Gastrocnemius medialis (tissue), 4 donors: ENCODE measurements around the gene ZNF646. TPM values are rescaled to one million over a fixed set of nuclear protein-coding genes. Genes with fewer than 3 reads are reported as not detected.

Experiments used
- ATAC-seq, 2 donors: fragments of 150-250 bp; one replicate each; pipeline ENCODE4 v1.9.1; 2016
- DNase-seq, 2 donors: peaks; one replicate each; pipeline ENCODE4 v3.0.0-alpha.2; 2019
- H3K27ac ChIP-seq, 4 donors: fragments of 200-600 bp; sonication (generic); 1 replicate in 1 of 4; 2 replicates in 3 of 4; pipeline ENCODE4 v1.5.1; 2016 to 2018; ENCODE audit warnings: mild to moderate bottlenecking in 2 of 4, moderate library complexity in 1 of 4
- H3K27me3 ChIP-seq, 3 donors: fragments of 200-600 bp; sonication (generic) in 2 of 3; 1 replicate in 1 of 3; 2 replicates in 2 of 3; pipeline versions ENCODE4 v1.5.1 to v1.6.0; 2016 to 2019; ENCODE audit warnings: mild to moderate bottlenecking in 1 of 3, moderate library complexity in 1 of 3
- H3K36me3 ChIP-seq, 2 donors: fragments of 200-600 bp; sonication (generic) in 1 of 2; one replicate each; pipeline ENCODE4 v1.5.1; 2017 to 2018
- H3K4me1 ChIP-seq, 2 donors: fragments of 200-600 bp; sonication (generic) in 1 of 2; one replicate each; pipeline ENCODE4 v1.5.1; 2016 to 2017; ENCODE audit warnings: mild to moderate bottlenecking in 2 of 2
- H3K4me3 ChIP-seq, 4 donors: fragments of 200-600 bp; sonication (generic) in 3 of 4; 1 replicate in 1 of 4; 2 replicates in 3 of 4; pipeline ENCODE4 v1.5.1; 2016 to 2019; ENCODE audit warnings: mild to moderate bottlenecking in 2 of 4
- H3K9me3 ChIP-seq, 3 donors: fragments of 200-600 bp; sonication (generic) in 2 of 3; 1 replicate in 1 of 3; 2 replicates in 2 of 3; pipeline ENCODE4 v1.5.1; 2016 to 2019
- POLR2A ChIP-seq, 2 donors: fragments of 450-650 bp; IDR thresholded peaks; one replicate each; pipeline ENCODE4 v1.6.1; 2017; ENCODE audit warnings: antibody characterized with exemption in 2 of 2, mild to moderate bottlenecking in 2 of 2, moderate library complexity in 2 of 2
- in situ Hi-C, 4 donors: fragments of 200-750 bp; cut with MboI; loops; one replicate each; pipeline versions ENCODE4 v1.15.0 to v1.8.0; 2017; ENCODE audit warnings: low sequenced_read_pairs in 4 of 4
- intact Hi-C: fragments of 100-400 bp; cut with DNase I; formaldehyde crosslinking; loops from one replicate; pipeline ENCODE4 v1.15.1; 2023; ENCODE audit warnings: low total_unique reads
- total RNA-seq, 4 donors: library from RNA; depleted of rRNA; stranded (reverse); fragments of >200 nt; gene quantifications; one replicate each; pipeline versions ENCODE4 v1.1.0 to v1.2.3, GENCODE V29; 2016
- TF ChIP-seq, protein P1 (sequence below), 5 experiments: fragments of 450-650 bp in 3 of 5; fragments of 200-600 bp in 2 of 5; sonication (generic) in 2 of 5; IDR thresholded peaks in 4 of 5; conservative IDR thresholded peaks in 1 of 5; 1 replicate in 4 of 5; 2 replicates in 1 of 5; pipeline ENCODE4 v1.5.1; 2016 to 2019; ENCODE audit warnings: antibody characterized with exemption in 5 of 5, mild to moderate bottlenecking in 3 of 5, moderate library complexity in 3 of 5

ZNF646 gene
- total RNA-seq, 4 donors from 2014 or later = 11.7 to 33.2 (median 21.5) TPM

DNA sequence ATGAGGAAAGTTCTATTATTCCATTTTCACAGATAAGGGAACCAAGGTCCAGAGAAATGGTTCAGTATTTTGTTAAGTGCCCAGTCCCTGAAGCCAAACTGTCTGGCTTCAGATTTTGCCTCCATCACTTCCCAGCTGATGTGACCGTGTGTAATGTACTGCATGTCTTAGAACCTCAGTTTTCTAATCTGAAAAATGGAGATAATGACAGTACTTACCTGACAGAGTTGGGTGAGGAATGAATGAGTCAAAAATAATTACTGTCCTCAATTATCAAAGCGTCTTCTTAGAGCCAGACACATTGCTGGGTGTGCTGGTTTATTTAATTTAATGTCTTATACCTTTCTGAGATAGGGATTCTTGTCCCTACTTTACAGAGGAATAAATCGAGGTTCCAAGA, 6.9 kb upstream of the ZNF646 start:
- Histone ChIP-seq H3K27me3 (no peaks in the 10 kb centered on the region), H3K9me3 (no peaks in the 10 kb centered on the region), H3K4me1 (peaks cover 10 to 24% of the 10 kb centered on the region in 2 donors), H3K27ac (no peak overlapping the region), H3K4me3 (no peak overlapping the region), H3K36me3 (peaks cover 0 to 9% of the 10 kb centered on the region in 2 donors)
- in situ Hi-C loops (no loop called here), intact Hi-C loops (no loop called here)
- no peak for ATAC-seq
- TF ChIP-seq, protein P1, sequence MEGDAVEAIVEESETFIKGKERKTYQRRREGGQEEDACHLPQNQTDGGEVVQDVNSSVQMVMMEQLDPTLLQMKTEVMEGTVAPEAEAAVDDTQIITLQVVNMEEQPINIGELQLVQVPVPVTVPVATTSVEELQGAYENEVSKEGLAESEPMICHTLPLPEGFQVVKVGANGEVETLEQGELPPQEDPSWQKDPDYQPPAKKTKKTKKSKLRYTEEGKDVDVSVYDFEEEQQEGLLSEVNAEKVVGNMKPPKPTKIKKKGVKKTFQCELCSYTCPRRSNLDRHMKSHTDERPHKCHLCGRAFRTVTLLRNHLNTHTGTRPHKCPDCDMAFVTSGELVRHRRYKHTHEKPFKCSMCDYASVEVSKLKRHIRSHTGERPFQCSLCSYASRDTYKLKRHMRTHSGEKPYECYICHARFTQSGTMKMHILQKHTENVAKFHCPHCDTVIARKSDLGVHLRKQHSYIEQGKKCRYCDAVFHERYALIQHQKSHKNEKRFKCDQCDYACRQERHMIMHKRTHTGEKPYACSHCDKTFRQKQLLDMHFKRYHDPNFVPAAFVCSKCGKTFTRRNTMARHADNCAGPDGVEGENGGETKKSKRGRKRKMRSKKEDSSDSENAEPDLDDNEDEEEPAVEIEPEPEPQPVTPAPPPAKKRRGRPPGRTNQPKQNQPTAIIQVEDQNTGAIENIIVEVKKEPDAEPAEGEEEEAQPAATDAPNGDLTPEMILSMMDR (IDR thresholded peaks at IDR 0.05 in 4 of 5, conservative IDR thresholded peaks at IDR 0.05 in 1 of 5) = no peak
- no peak for TF ChIP-seq POLR2A (IDR thresholded peaks at IDR 0.05)
- no peak for DNase-seq

DNA sequence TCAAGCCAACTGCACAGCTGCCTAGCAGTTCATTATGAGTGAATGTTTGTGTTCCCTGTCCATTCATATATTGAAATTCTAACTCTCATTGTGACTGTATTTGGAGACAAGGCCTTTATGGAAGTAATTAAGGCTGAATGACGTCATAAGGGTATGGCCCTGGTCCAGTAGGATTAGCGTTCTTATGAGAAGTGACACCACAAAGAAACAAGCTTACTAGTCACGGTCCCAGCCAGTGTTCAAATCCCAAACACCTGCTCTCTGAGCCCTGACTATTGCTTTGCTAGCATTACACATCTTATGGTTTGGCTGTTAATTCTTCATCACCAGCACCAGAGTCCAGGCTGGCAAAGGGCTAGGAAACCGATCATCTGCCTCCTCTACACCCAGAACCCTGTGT, 2.4 kb upstream of the ZNF646 start:
- Histone ChIP-seq H3K36me3 (peaks cover 0 to 8% of the 10 kb centered on the region in 2 donors), H3K9me3 (no peaks in the 10 kb centered on the region), H3K27me3 (no peaks in the 10 kb centered on the region), H3K4me1 (peaks cover 24 to 30% of the 10 kb centered on the region in 2 donors), H3K4me3 (peak overlapping the region in 1 of 4 donors; percentile 96), H3K27ac (peak overlapping the region in 3 of 4 donors; percentile 97 to 99 (median 99))
- DNase-seq = no peak
- TF ChIP-seq POLR2A (IDR thresholded peaks at IDR 0.05) = no peak
- TF ChIP-seq, protein P1 (IDR thresholded peaks at IDR 0.05 in 4 of 5, conservative IDR thresholded peaks at IDR 0.05 in 1 of 5) = no peak
- no peak for ATAC-seq
- in situ Hi-C loops = no loop called here
- intact Hi-C loops = loop anchor here (2.0 to 5.0 kb wide), 4 partner anchors 85 to 1075 kb away; partner anchors contain the start of genes FBRS, HIRIP3, HSD3B7 and INO80E

DNA sequence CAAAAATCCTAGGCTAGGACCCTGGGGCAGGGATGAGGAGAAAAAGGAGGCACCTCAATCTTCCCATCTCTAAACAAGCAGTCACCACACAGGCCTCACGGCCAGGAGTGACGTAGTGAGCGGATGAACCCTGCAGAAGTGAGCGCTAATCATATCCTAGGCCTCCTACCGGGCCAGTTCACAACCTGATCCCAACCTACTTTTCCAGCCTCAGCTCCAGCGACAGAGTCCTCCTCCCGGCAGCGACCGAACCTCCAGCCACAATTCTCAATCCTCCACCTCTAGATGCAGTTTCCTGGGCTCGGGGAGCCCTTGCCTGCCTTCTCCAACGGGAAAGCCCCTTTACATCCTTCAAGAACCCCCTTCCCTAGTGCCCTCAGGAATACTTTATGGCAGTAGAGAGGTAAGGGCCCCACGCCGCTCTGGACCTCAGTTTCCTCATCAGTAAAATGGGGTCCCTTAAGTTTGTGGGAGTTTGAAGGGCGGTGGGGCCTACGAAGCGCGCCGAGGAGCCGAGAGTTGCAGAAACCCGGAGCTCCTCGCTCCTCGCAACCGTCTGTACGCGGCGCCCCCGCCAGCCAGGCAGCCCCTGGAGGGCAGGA, 1.6 kb upstream of the ZNF646 start:
- no peaks in the 10 kb centered on the region for H3K27me3 ChIP-seq
- no peaks in the 10 kb centered on the region for H3K9me3 ChIP-seq
- peak overlapping the region; percentile 95 to 100 (median 96) for H3K4me3 ChIP-seq
- in situ Hi-C loops (no loop called here), intact Hi-C loops (loop anchor here (2.0 to 5.0 kb wide), 4 partner anchors 85 to 1075 kb away; partner anchors contain the start of genes FBRS, HIRIP3, HSD3B7 and INO80E)
- H3K4me1 ChIP-seq = peaks cover 24 to 30% of the 10 kb centered on the region in 2 donors
- no peak for TF ChIP-seq POLR2A (IDR thresholded peaks at IDR 0.05)
- TF ChIP-seq, protein P1 (IDR thresholded peaks at IDR 0.05 in 4 of 5, conservative IDR thresholded peaks at IDR 0.05 in 1 of 5) = no peak
- ATAC-seq (no peak), DNase-seq (no peak)
- peak overlapping the region; percentile 97 to 99 (median 99) for H3K27ac ChIP-seq
- peaks cover 0 to 16% of the 10 kb centered on the region in 2 donors for H3K36me3 ChIP-seq

DNA sequence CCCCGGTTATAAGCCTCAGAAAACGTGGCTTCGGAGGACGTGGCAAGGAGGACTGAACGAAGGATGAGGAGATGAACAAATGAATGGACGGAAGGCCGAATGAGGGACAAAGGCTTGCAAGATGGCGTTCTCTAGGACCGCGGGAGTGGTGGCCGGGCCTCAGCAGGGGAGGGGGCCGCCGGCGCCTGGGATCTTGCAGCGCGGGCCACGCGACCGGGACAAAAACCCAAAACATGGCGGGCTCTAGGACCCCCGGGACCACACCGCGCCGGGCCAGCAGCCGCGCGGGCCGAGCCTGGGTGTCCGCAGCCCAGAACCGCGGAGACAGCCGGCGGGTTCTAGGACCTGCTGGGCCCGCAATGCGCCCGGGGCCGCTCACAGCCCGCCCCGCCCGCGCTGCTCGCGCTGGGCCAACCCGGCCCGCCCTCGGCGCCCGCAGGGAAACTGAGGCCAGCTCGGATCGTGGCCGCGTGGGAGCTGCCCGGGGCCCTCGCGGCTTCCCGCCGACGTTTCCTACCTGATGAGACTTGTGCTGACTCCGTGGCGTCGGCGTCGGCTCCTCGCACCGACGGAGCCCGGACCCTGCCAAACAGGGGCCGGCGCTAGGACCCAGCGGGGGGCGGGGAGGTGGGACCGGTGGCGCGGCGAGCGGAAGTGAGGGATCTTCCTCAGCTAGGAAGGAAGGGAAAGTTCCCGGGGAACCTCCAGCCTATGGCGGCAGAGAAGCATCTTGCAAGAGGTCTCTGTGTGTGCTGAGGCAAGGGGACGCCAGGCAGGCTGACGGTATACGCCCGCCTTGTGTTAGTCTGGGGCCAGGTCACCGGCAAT, 866 bp upstream of the ZNF646 start:
- H3K4me1 ChIP-seq = peaks cover 24 to 30% of the 10 kb centered on the region in 2 donors
- DNase-seq = peak; percentile 84 to 86
- TF ChIP-seq, protein P1 (IDR thresholded peaks at IDR 0.05 in 4 of 5, conservative IDR thresholded peaks at IDR 0.05 in 1 of 5) = peak in 2 of 5 experiments; percentile 20 to 49
- peak in 1 of 2 donors; percentile 7 for TF ChIP-seq POLR2A (IDR thresholded peaks at IDR 0.05)
- peak overlapping the region; percentile 95 to 100 (median 96) for H3K4me3 ChIP-seq
- ATAC-seq = peak; percentile 85 to 89
- no peaks in the 10 kb centered on the region for H3K9me3 ChIP-seq
- H3K36me3 ChIP-seq = peaks cover 0 to 23% of the 10 kb centered on the region in 2 donors
- H3K27me3 ChIP-seq = no peaks in the 10 kb centered on the region
- peak overlapping the region; percentile 97 to 99 (median 99) for H3K27ac ChIP-seq
- intact Hi-C loops = loop anchor here (2.0 to 5.0 kb wide), 4 partner anchors 86 to 1076 kb away; partner anchors contain the start of genes FBRS, HIRIP3, HSD3B7 and INO80E
- in situ Hi-C loops = no loop called here
